Vagina (tissue), 2 donors: Measurements from ENCODE around the gene ZFHX3. TPM values are rescaled to one million over a fixed set of nuclear protein-coding genes. Genes with fewer than 3 reads are reported as not detected.

Experiments
- DNase-seq, 2 donors: peaks; one replicate each; pipeline ENCODE4 v3.0.0-alpha.2; 2017; ENCODE audit errors: extremely low spot score in 2 of 2
- H3K27ac ChIP-seq: fragments of 200-600 bp; sonication (generic); one replicate; pipeline ENCODE4 v1.5.1; 2019
- H3K27me3 ChIP-seq: fragments of 200-600 bp; sonication (generic); one replicate; pipeline ENCODE4 v1.5.1; 2019
- H3K36me3 ChIP-seq, 2 donors: fragments of 200-600 bp; sonication (generic); one replicate each; pipeline ENCODE4 v1.5.1; 2017 to 2019
- H3K4me1 ChIP-seq: fragments of 200-600 bp; sonication (generic); one replicate; pipeline ENCODE4 v1.5.1; 2019
- H3K4me3 ChIP-seq, 2 donors: fragments of 200-600 bp; sonication (generic); 1 replicate in 1 of 2; 2 replicates in 1 of 2; pipeline ENCODE4 v1.5.1; 2016 to 2019
- H3K9me3 ChIP-seq: fragments of 200-600 bp; sonication (generic); one replicate; pipeline ENCODE4 v1.5.1; 2019
- POLR2A ChIP-seq, 2 donors: fragments of 450-650 bp; IDR thresholded peaks; one replicate each; pipeline ENCODE4 v1.6.1; 2017; ENCODE audit warnings: antibody characterized with exemption in 2 of 2, mild to moderate bottlenecking in 2 of 2, moderate library complexity in 2 of 2
- POLR2AphosphoS5 ChIP-seq, 2 donors: sonication (generic); formaldehyde crosslinking; IDR thresholded peaks; one replicate each; pipeline ENCODE4 v1.9.0; 2017; ENCODE audit warnings: antibody characterized with exemption in 2 of 2, mild to moderate bottlenecking in 2 of 2, low read depth in 1 of 2; ENCODE audit not compliant: insufficient read depth in 1 of 2
- intact Hi-C: fragments of 100-400 bp; cut with DNase I; formaldehyde crosslinking; loops from one replicate; pipeline ENCODE4 v1.15.1; 2023
- total RNA-seq: library from RNA; depleted of rRNA; stranded (reverse); fragments of >200 nt; gene quantifications from one replicate; pipeline ENCODE4 v1.2.3, GENCODE V29; 2016
- TF ChIP-seq, protein P1 (sequence below), 3 experiments: fragments of 450-650 bp in 2 of 3; fragments of 200-600 bp in 1 of 3; sonication (generic) in 1 of 3; IDR thresholded peaks; one replicate each; pipeline ENCODE4 v1.5.1; 2017 to 2019; ENCODE audit warnings: antibody characterized with exemption in 3 of 3, mild to moderate bottlenecking in 2 of 3, moderate library complexity in 2 of 3

The ZFHX3 gene
- total RNA-seq, 1 donor from 2014 or later = 28.0 TPM

DNA sequence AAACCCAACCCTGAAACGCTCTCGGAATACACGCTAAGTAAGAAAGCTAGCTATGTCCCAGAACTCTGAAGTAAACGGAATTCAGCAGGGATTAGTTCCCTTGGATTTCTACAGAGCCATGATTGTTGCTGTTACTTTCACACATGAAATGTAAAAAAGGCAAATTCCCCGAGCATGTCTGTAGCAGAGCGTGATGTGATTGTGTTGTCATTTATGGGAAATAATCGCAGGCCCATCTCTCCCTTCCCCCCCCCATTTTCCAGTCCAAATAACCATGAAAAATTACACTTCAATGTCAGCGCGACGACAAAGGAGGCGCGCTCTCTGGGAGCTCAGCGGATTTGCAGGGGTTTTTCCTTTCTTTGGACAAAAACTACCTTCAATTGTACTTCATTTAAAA lies 209.0 kb downstream of the ZFHX3 start:
- no peak overlapping the region for H3K27ac ChIP-seq
- TF ChIP-seq, protein P1, sequence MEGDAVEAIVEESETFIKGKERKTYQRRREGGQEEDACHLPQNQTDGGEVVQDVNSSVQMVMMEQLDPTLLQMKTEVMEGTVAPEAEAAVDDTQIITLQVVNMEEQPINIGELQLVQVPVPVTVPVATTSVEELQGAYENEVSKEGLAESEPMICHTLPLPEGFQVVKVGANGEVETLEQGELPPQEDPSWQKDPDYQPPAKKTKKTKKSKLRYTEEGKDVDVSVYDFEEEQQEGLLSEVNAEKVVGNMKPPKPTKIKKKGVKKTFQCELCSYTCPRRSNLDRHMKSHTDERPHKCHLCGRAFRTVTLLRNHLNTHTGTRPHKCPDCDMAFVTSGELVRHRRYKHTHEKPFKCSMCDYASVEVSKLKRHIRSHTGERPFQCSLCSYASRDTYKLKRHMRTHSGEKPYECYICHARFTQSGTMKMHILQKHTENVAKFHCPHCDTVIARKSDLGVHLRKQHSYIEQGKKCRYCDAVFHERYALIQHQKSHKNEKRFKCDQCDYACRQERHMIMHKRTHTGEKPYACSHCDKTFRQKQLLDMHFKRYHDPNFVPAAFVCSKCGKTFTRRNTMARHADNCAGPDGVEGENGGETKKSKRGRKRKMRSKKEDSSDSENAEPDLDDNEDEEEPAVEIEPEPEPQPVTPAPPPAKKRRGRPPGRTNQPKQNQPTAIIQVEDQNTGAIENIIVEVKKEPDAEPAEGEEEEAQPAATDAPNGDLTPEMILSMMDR (IDR thresholded peaks at IDR 0.05) = no peak
- TF ChIP-seq POLR2A (IDR thresholded peaks at IDR 0.05) (no peak), POLR2AphosphoS5 (IDR thresholded peaks at IDR 0.05; ENCODE audit: insufficient read depth in 1 of 2, low read depth in 1 of 2) (no peak)
- no peak overlapping the region for H3K4me3 ChIP-seq
- no peaks in the 10 kb centered on the region for H3K27me3 ChIP-seq
- intact Hi-C loops = loop anchor here (10.0 kb wide), 1 partner anchor 356 kb away; no protein-coding TSS in a partner anchor
- no peak for DNase-seq
- H3K9me3 ChIP-seq = no peaks in the 10 kb centered on the region
- H3K36me3 ChIP-seq = no peaks in the 10 kb centered on the region
- H3K4me1 ChIP-seq = peaks cover 16% of the 10 kb centered on the region

DNA sequence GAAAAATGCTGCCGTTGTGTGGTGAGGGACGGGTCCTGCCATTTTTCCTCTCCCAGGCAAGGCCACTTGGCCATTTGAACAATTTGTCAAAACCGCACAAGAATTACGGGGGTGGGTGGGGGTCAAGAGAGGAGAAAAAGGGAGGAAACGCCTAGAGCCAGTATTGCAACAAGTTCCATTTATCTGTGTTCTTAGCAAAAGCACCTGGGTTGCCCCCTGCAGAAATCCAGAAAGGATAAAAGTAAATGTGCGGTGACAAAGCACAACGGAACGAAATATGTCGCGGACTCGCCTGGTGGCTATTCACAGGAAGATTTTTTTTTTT lies 209.4 kb downstream of the ZFHX3 start:
- Histone ChIP-seq H3K36me3 (no peaks in the 10 kb centered on the region), H3K27ac (no peak overlapping the region), H3K4me3 (no peak overlapping the region), H3K4me1 (peaks cover 16% of the 10 kb centered on the region), H3K27me3 (no peaks in the 10 kb centered on the region), H3K9me3 (no peaks in the 10 kb centered on the region)
- no peak for DNase-seq
- intact Hi-C loops = loop anchor here (10.0 kb wide), 1 partner anchor 356 kb away; no protein-coding TSS in a partner anchor
- no peak for TF ChIP-seq POLR2A (IDR thresholded peaks at IDR 0.05)
- no peak for TF ChIP-seq POLR2AphosphoS5 (IDR thresholded peaks at IDR 0.05; ENCODE audit: insufficient read depth in 1 of 2, low read depth in 1 of 2)
- TF ChIP-seq, protein P1 (IDR thresholded peaks at IDR 0.05) = no peak

DNA sequence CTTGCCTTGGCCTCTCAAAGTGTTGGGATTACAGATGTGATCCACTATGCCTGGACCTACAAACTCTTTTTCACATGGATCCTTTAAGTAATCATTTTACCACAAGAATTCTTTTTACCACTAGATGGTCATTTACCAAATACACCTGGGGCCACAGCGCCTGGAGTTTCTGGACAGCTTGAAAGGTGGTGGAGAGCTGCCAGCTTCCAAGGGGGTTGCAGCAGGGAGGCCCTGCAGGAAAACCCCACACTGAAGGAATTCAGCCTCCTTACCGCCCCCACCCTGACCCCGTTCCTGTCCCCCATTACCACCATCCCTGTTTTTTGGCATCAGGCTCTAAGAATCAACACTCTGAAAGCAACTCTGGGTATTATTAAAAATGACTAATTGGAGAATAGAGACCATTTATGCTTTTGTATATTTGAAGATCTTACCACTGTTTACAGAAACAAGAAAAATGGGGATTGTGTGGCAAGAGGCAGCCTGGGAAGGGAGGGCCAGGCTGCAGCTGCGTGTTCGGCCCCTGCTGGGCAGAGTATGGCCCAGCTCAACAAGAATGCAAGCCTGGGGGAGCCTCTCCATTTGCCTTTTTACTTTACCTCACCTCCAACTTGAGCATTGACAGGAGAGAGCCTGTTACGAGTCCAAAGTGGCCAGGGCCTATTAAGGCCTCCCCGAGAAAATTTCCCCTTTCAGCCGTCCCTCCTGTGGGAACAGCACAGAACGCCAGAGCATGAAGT lies 209.9 kb downstream of the ZFHX3 start:
- Histone ChIP-seq H3K4me3 (no peak overlapping the region), H3K9me3 (no peaks in the 10 kb centered on the region), H3K27me3 (no peaks in the 10 kb centered on the region), H3K27ac (no peak overlapping the region), H3K36me3 (no peaks in the 10 kb centered on the region), H3K4me1 (peaks cover 21% of the 10 kb centered on the region)
- intact Hi-C loops = loop anchor here (10.0 kb wide), 1 partner anchor 357 kb away; no protein-coding TSS in a partner anchor
- no peak for DNase-seq
- TF ChIP-seq POLR2A (IDR thresholded peaks at IDR 0.05) = no peak
- no peak for TF ChIP-seq POLR2AphosphoS5 (IDR thresholded peaks at IDR 0.05; ENCODE audit: insufficient read depth in 1 of 2, low read depth in 1 of 2)
- TF ChIP-seq, protein P1 (IDR thresholded peaks at IDR 0.05) = no peak

DNA sequence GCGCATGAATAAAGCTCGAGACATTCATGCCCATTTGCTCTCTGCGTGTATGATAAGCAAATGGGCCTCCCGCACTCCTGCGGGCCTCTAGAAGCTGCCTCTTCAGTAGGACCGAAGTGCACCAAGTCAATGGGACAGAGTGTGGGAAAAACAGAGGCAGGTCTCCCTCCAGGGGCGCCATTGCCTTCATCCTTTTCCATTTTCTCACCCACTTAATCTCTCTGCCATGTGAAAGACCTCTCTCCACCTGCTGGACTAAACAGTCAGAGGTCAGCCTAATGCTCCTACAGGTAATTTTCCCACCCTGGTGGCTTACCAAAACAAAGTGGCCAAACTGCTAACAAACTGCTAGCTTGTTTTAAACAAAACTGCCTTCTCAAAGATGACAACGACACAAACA lies 210.9 kb downstream of the ZFHX3 start:
- Histone ChIP-seq H3K36me3 (no peaks in the 10 kb centered on the region), H3K27me3 (no peaks in the 10 kb centered on the region), H3K4me3 (no peak overlapping the region), H3K27ac (no peak overlapping the region), H3K9me3 (no peaks in the 10 kb centered on the region), H3K4me1 (peaks cover 25% of the 10 kb centered on the region)
- no peak for DNase-seq
- TF ChIP-seq POLR2AphosphoS5 (IDR thresholded peaks at IDR 0.05; ENCODE audit: insufficient read depth in 1 of 2, low read depth in 1 of 2) = no peak
- TF ChIP-seq, protein P1 (IDR thresholded peaks at IDR 0.05) = no peak
- intact Hi-C loops = loop anchor here (10.0 kb wide), 1 partner anchor 358 kb away; no protein-coding TSS in a partner anchor

DNA sequence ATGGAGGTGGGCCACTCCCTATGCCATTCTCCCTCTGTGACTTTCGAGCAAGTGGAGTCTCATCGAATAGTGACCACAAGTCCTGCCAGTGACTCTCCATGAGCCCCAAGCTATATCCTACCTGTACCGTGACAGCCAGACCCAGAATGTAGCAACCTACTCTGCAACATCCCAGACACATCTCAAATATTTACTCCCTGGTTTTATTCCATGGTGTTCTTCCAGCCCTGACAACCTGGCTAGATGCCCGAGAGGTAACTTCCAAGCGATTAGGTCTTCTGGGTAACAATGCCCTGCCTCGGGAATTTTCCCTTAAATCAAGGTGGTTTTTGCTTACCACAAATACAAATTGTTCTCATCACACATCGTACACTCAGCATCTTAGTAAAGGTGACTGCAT lies 211.7 kb downstream of the ZFHX3 start:
- no peak overlapping the region for H3K27ac ChIP-seq
- no peaks in the 10 kb centered on the region for H3K36me3 ChIP-seq
- intact Hi-C loops = loop anchor here (10.0 kb wide), 1 partner anchor 359 kb away; no protein-coding TSS in a partner anchor
- no peak for DNase-seq
- TF ChIP-seq POLR2AphosphoS5 (IDR thresholded peaks at IDR 0.05; ENCODE audit: insufficient read depth in 1 of 2, low read depth in 1 of 2) (no peak), POLR2A (IDR thresholded peaks at IDR 0.05) (no peak)
- no peaks in the 10 kb centered on the region for H3K27me3 ChIP-seq
- no peak overlapping the region for H3K4me3 ChIP-seq
- H3K9me3 ChIP-seq = no peaks in the 10 kb centered on the region
- peaks cover 17% of the 10 kb centered on the region for H3K4me1 ChIP-seq
